Epithelial cell of alveolus of lung (primary cell): ENCODE results near the gene ARL1. TPM values are rescaled to one million over a fixed set of nuclear protein-coding genes. Genes with fewer than 3 reads are reported as not detected.

Experiments used
- total RNA-seq: library from RNA; depleted of rRNA; stranded (reverse); fragments of >200 nt; gene quantifications from 2 replicates; pipeline ENCODE4 v1.2.1, GENCODE V29; 2015

ARL1 gene
- total RNA-seq = 39.9 and 49.5 TPM in 2 replicates

GRCh38 chr12:101407436-101408345, at the start of gene ARL1:
TSS of gene ARL1 (minus strand) at chr12:101407772. CDS start at chr12:101407645, 127 bp downstream.

Other genes starting within 250 kb of the ARL1 start
- not detected in 2 replicates for gene SLC5A8, start 197.5 kb downstream of the ARL1 start, total RNA-seq
- gene UTP20, start 127.7 kb downstream of the ARL1 start, total RNA-seq = 6.5 and 11.1 TPM in 2 replicates
- not detected in 2 replicates for gene SPIC, start 67.6 kb upstream of the ARL1 start, total RNA-seq
- not detected in 2 replicates for gene MYBPC1, start 187.2 kb upstream of the ARL1 start, total RNA-seq